HG02763 (cell line): ENCODE data around the gene PNMA8C.
"Not testable (repeated sequence)": the region's sequence is repeated elsewhere in the genome, so short reads cannot be mapped to it uniquely, and the experiment has no call there.

Source experiments
- ATAC-seq: cut with Tn5 transposase; IDR thresholded peaks from one replicate; pipeline ENCODE4 v1.9.1; 2021; ENCODE audit warnings: mild to moderate bottlenecking, moderate library complexity; ENCODE audit not compliant: unreplicated experiment

Gene PNMA8C

GRCh38 chr19:46412650-46413261, 16.0 kb downstream of the PNMA8C start:
- ATAC-seq = no peak

GRCh38 chr19:46411925-46412649, 16.6 kb downstream of the PNMA8C start:
- no peak for ATAC-seq

- ATAC-seq = no peak
Measured at GRCh38 chr19:46411088-46411924, 17.4 kb downstream of the PNMA8C start.

- no peak for ATAC-seq
Measured at GRCh38 chr19:46410205-46411087, 18.3 kb downstream of the PNMA8C start.

GRCh38 chr19:46409191-46409590, 19.5 kb downstream of the PNMA8C start:
- no peak for ATAC-seq

GRCh38 chr19:46408664-46409039, 20.1 kb downstream of the PNMA8C start:
- ATAC-seq = no peak

GRCh38 chr19:46407856-46408663, 20.7 kb downstream of the PNMA8C start:
- no peak for ATAC-seq

- ATAC-seq = no peak
Measured at GRCh38 chr19:46406976-46407375, 21.8 kb downstream of the PNMA8C start.

- no peak for ATAC-seq
Measured at GRCh38 chr19:46404753-46405468, 23.8 kb downstream of the PNMA8C start.

- ATAC-seq = no peak
Measured at GRCh38 chr19:46404055-46404752, 24.5 kb downstream of the PNMA8C start.

- no peak for ATAC-seq
Measured at GRCh38 chr19:46402725-46403124, 26.0 kb downstream of the PNMA8C start.

GRCh38 chr19:46397801-46398479, 30.8 kb downstream of the PNMA8C start:
- ATAC-seq = not testable (repeated sequence)

- no peak for ATAC-seq
Measured at GRCh38 chr19:46394402-46394797, 34.3 kb downstream of the PNMA8C start.

- no peak for ATAC-seq
Measured at GRCh38 chr19:46393456-46394401, 35.0 kb downstream of the PNMA8C start.

- ATAC-seq = no peak
Measured at GRCh38 chr19:46392837-46393236, 35.9 kb downstream of the PNMA8C start.

GRCh38 chr19:46392252-46392801, 36.4 kb downstream of the PNMA8C start:
- ATAC-seq = no peak
